Right renal pelvis (tissue), 4 donors: Measurements from ENCODE around the gene BRD3OS. TPM values are rescaled to one million over a fixed set of nuclear protein-coding genes. Genes with fewer than 3 reads are reported as not detected.
A peak's percentile ranks its signal among the peaks of the same experiment; 100 is the strongest.
"Not testable (repeated sequence)": the region's sequence is repeated elsewhere in the genome, so short reads cannot be mapped to it uniquely, and the experiment has no call there.

Source experiments
- DNase-seq, 4 donors: peaks; one replicate each; pipeline ENCODE4 v3.0.0-alpha.2; 2013; ENCODE audit warnings: low read depth in 4 of 4, low spot score in 3 of 4, missing footprints in 1 of 4
- polyA plus RNA-seq, 4 donors: library from polyadenylated mRNA; unstranded; fragments of 120-200 nt; gene quantifications; one replicate each; pipeline ENCODE4 v1.2.1, GENCODE V29; 2013; ENCODE audit not compliant: insufficient read length in 4 of 4

The BRD3OS gene
- polyA plus RNA-seq, 4 donors = 22.4 to 26.0 (median 24.3) TPM

GRCh38 chr9:134061019-134061687, 35.9 kb downstream of the BRD3OS start:
- DNase-seq = no peak

- no peak for DNase-seq
Observed at GRCh38 chr9:134061688-134062371, 36.5 kb downstream of the BRD3OS start.

- no peak for DNase-seq
Observed at GRCh38 chr9:134062461-134063087, 37.3 kb downstream of the BRD3OS start.

GRCh38 chr9:134063088-134063570, 37.8 kb downstream of the BRD3OS start:
- no peak for DNase-seq

- no peak for DNase-seq
Observed at GRCh38 chr9:134063571-134064450, 38.5 kb downstream of the BRD3OS start.

GRCh38 chr9:134064711-134065110, 39.4 kb downstream of the BRD3OS start:
- no peak for DNase-seq

GRCh38 chr9:134065612-134066419, 40.5 kb downstream of the BRD3OS start:
- no peak for DNase-seq

GRCh38 chr9:134066526-134066912, 41.2 kb downstream of the BRD3OS start:
- no peak for DNase-seq

GRCh38 chr9:134066913-134067851, 41.9 kb downstream of the BRD3OS start:
- no peak for DNase-seq

- DNase-seq = peak; percentile 68 to 88 (median 86)
Observed at GRCh38 chr9:134067904-134068743, 42.8 kb downstream of the BRD3OS start, which contains the start of gene BRD3. Gene BRD3, minus strand, starts transcription at chr9:134068026. Its CDS starts 14,549 bp downstream, at chr9:134053477.

GRCh38 chr9:134068744-134069479, 43.6 kb downstream of the BRD3OS start:
- DNase-seq = no peak

GRCh38 chr9:134069480-134070399, 44.5 kb downstream of the BRD3OS start:
- no peak for DNase-seq

- DNase-seq = no peak
Observed at GRCh38 chr9:134071149-134071548, 45.9 kb downstream of the BRD3OS start.

GRCh38 chr9:134072683-134073082, 47.4 kb downstream of the BRD3OS start:
- not testable (repeated sequence) for DNase-seq

GRCh38 chr9:134073500-134073899, 48.2 kb downstream of the BRD3OS start:
- no peak for DNase-seq

GRCh38 chr9:134075689-134076088, 50.4 kb downstream of the BRD3OS start:
- not testable (repeated sequence) for DNase-seq
